Esophagus muscularis mucosa (tissue), 3 donors: ENCODE data around the gene ZNF592.

Experiments used
- POLR2AphosphoS5 ChIP-seq, 2 donors: sonication (generic); formaldehyde crosslinking; IDR thresholded peaks; one replicate each; pipeline ENCODE4 v1.6.1; 2017; ENCODE audit warnings: antibody characterized with exemption in 2 of 2
- TF ChIP-seq, protein P1 (sequence below), 3 experiments: fragments of 200-600 bp in 2 of 3; fragments of 450-650 bp in 1 of 3; sonication (generic) in 2 of 3; IDR thresholded peaks; one replicate each; pipeline ENCODE4 v1.5.1; 2017 to 2019; ENCODE audit warnings: antibody characterized with exemption in 3 of 3, mild to moderate bottlenecking in 2 of 3, moderate library complexity in 1 of 3

DNA sequence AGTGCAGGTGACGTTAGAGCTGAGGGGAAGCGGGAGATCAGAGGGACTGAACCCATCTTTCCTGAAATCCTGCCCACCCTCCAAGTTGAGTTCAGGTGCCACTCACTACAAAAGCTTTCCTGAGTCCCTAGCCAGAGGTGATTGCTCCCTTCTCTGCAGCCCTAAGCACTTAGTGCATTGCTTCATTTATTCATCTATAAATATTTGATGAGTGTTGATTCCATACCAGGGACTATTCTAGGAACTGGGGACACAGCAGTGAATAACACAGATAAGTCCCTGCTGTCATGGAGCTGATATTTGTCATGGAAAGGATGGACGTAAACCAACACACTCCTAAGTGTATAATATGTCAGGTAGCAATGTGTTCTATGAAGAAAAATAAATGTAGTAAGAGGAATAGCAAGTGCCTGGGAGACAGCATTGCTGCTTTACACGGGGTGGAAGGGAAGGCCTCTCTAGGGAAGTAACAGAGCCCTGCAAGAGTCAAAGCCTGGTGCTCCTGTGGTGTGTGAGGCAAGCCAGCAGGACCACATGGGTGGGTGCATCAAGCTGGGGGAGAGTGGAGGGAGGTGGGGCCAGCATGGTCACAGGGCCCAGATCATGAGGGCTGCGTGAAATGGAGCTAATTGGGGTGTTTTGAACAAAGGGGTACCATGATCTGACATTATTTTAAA lies 87.4 kb downstream of the ZNF592 start:
- TF ChIP-seq, protein P1, sequence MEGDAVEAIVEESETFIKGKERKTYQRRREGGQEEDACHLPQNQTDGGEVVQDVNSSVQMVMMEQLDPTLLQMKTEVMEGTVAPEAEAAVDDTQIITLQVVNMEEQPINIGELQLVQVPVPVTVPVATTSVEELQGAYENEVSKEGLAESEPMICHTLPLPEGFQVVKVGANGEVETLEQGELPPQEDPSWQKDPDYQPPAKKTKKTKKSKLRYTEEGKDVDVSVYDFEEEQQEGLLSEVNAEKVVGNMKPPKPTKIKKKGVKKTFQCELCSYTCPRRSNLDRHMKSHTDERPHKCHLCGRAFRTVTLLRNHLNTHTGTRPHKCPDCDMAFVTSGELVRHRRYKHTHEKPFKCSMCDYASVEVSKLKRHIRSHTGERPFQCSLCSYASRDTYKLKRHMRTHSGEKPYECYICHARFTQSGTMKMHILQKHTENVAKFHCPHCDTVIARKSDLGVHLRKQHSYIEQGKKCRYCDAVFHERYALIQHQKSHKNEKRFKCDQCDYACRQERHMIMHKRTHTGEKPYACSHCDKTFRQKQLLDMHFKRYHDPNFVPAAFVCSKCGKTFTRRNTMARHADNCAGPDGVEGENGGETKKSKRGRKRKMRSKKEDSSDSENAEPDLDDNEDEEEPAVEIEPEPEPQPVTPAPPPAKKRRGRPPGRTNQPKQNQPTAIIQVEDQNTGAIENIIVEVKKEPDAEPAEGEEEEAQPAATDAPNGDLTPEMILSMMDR (IDR thresholded peaks at IDR 0.05): no peak
- TF ChIP-seq POLR2AphosphoS5 (IDR thresholded peaks at IDR 0.05): no peak
